NCI-H82 treated with DMSO at 0.1 percent for 48 hours (cell line): ENCODE results near the gene KRTAP9-9.
"Not testable (repeated sequence)": the region's sequence is repeated elsewhere in the genome, so short reads cannot be mapped to it uniquely, and the experiment has no call there.

Source experiments
- DNase-seq: peaks from one replicate; lab custom pipeline; 2025; ENCODE audit not compliant: unreplicated experiment; lab: John Stamatoyannopoulos, UW

Gene KRTAP9-9

GRCh38 chr17:41264599-41264998 is 9.4 kb downstream of the KRTAP9-9 start:
- DNase-seq, result no peak

- no peak for DNase-seq
Measured at GRCh38 chr17:41265078-41265477, 9.9 kb downstream of the KRTAP9-9 start, which contains the start of gene KRTAP9-6. TSS of gene KRTAP9-6 (plus strand) at chr17:41265378. CDS start at chr17:41265378, 0 bp downstream.

- no peak for DNase-seq
Measured at GRCh38 chr17:41267711-41268110, 12.5 kb downstream of the KRTAP9-9 start.

GRCh38 chr17:41271323-41271722 is 16.1 kb downstream of the KRTAP9-9 start:
- not testable (repeated sequence) for DNase-seq

GRCh38 chr17:41271858-41272257 is 16.7 kb downstream of the KRTAP9-9 start:
- no peak for DNase-seq

- not testable (repeated sequence) for DNase-seq
Measured at GRCh38 chr17:41275648-41276190, 20.5 kb downstream of the KRTAP9-9 start, which contains the start of gene KRTAP9-7. TSS of gene KRTAP9-7 (plus strand) at chr17:41275698. CDS start at chr17:41275698, 0 bp downstream.

- no peak for DNase-seq
Measured at GRCh38 chr17:41278176-41278955, 23.2 kb downstream of the KRTAP9-9 start.

- no peak for DNase-seq
Measured at GRCh38 chr17:41284043-41284442, 28.9 kb downstream of the KRTAP9-9 start.

- DNase-seq, result no peak
Measured at GRCh38 chr17:41284546-41284945, 29.4 kb downstream of the KRTAP9-9 start.

GRCh38 chr17:41287050-41287449 is 31.9 kb downstream of the KRTAP9-9 start:
- DNase-seq, result no peak

- DNase-seq, result no peak
Measured at GRCh38 chr17:41294016-41294415, 38.8 kb downstream of the KRTAP9-9 start.

GRCh38 chr17:41296846-41297245 is 41.7 kb downstream of the KRTAP9-9 start:
- DNase-seq, result no peak

- no peak for DNase-seq
Measured at GRCh38 chr17:41298458-41299135, 43.4 kb downstream of the KRTAP9-9 start.

GRCh38 chr17:41301204-41301790 is 46.1 kb downstream of the KRTAP9-9 start:
- no peak for DNase-seq

- no peak for DNase-seq
Measured at GRCh38 chr17:41301916-41302901, 47.0 kb downstream of the KRTAP9-9 start, which contains the start of gene KRTAP29-1. TSS of gene KRTAP29-1 (minus strand) at chr17:41302851. CDS start at chr17:41302851, 0 bp downstream.

GRCh38 chr17:41302981-41303380 is 47.8 kb downstream of the KRTAP9-9 start:
- no peak for DNase-seq

GRCh38 chr17:41304091-41304490 is 48.9 kb downstream of the KRTAP9-9 start:
- DNase-seq, result no peak
